GM18498 (cell line): ENCODE data around the gene MIB2.
"Not testable (repeated sequence)": the region's sequence is repeated elsewhere in the genome, so short reads cannot be mapped to it uniquely, and the experiment has no call there.

Experiments used
- ATAC-seq: cut with Tn5 transposase; IDR thresholded peaks from one replicate; pipeline ENCODE4 v1.9.1; 2021; ENCODE audit warnings: mild to moderate bottlenecking, moderate library complexity; ENCODE audit not compliant: unreplicated experiment

The MIB2 gene

DNA sequence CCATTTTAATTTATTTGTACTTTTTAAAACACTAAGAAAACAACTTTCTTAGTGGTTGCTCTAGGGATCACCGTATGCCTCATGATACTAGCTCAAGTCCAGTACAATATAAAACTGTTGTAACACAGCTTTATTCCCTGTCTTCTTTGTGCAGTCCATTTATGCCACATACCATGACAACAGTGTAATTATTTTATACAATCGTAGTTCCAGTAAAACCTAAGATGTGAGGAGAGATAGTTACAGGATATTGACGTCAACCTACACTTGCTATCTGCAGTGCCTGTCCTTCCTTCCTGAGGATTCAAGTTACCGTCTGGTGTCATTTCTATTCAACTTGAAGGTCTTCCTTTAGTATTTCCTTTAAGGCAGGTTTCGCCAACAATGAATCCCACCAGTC is 31.0 kb downstream of the MIB2 start:
- ATAC-seq = not testable (repeated sequence)

- ATAC-seq = not testable (repeated sequence)
Observed at GRCh38 chr1:1647567-1648241, 32.4 kb downstream of the MIB2 start.

- not testable (repeated sequence) for ATAC-seq
Observed at GRCh38 chr1:1648265-1648664, 33.0 kb downstream of the MIB2 start.

GRCh38 chr1:1658583-1659549 is 43.6 kb downstream of the MIB2 start, which contains the start of gene CDK11B:
CDK11B (minus strand) TSS chr1:1659004; CDS start chr1:1657485, 1,519 bp downstream.
- peak; percentile 86 for ATAC-seq

DNA sequence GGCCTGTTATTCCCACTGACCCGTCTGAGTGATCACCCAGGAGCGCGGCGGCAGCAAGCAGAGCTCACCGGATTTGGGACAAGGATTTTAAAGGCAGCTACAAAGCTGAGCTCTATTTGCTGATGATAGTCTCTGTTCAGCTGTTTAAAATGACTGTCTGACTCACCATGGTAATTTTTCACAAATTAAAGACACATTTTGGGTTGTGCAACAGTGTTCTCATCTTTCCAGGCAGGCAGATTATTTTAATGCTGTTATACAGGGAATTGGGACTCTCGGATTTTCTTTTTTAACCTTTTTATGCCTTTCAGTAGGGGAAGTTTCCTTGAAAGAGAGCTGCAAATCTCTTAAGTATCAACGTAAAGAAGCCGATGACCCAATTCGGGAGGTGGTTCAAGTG is 47.1 kb downstream of the MIB2 start:
- not testable (repeated sequence) for ATAC-seq

- not testable (repeated sequence) for ATAC-seq
Observed at GRCh38 chr1:1662830-1663560, 47.7 kb downstream of the MIB2 start.

DNA sequence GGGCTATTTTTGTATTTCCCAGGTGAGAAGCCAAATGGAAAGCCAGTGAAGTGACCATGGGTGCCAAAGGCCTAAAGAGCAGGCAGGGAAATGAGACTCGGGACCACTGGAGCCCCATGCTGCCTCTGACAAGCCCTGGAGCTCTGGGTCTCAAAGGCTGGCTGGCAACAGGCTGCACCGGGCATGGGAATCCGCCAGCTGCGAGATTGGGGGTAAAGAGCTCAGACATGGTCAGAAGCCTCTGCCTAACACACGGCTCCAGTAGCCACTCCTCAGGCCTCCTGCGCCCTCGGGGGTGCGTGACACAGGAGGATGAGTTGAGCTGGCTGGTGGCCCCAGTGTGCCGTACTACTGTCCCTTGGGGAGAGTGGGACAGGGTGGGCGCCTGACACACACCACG is 49.0 kb downstream of the MIB2 start:
- not testable (repeated sequence) for ATAC-seq

GRCh38 chr1:1664941-1665814 is 49.9 kb downstream of the MIB2 start:
- no peak for ATAC-seq

GRCh38 chr1:1665815-1666251 is 50.5 kb downstream of the MIB2 start:
- ATAC-seq = no peak

GRCh38 chr1:1666526-1666925 is 51.2 kb downstream of the MIB2 start:
- ATAC-seq = no peak

DNA sequence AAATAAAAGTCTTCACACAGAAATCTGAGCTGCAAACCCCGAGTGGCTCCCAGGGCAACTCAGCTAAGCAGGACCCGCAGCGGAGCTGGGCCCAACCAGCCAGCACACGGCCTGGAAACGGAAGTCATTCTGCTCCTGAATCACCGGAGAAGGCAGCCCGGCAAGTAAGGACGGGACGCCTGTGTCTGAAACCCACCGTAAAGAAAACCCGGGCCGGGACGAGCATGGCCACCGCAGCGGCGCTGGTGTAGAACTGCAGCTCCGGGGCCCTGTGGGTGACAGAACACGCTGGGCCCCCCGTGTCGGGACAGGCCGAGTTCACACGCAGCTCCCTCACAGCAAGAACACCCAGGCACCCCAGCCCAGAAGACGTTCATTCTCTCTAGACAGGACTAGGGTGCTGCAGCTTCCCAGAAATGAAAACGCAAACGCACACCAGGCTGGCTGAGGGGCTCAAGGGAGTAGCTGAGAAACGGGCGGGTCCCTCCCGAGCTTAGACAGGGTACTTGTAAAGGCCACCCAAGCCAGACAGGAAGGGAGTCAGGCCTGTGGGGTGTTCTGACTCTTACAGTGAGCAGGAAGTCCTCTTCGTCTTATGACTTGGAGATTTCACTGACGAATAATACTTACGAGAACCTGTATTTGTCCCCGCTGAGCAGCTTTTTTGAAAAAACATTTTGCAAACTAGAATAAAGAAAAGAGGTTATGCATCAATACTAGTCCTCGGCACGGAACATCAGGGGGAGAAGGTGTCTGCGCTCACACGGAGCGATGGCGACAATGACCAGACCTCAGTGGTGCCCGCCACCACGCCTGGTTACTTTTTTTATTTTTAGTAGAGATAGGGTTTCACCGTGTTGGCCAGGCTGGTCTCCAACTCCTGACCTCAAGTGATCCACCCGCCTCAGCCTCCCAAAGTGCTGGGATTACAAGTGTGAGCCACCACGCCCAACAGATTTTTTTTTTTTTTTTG is 54.5 kb downstream of the MIB2 start:
- no peak for ATAC-seq

DNA sequence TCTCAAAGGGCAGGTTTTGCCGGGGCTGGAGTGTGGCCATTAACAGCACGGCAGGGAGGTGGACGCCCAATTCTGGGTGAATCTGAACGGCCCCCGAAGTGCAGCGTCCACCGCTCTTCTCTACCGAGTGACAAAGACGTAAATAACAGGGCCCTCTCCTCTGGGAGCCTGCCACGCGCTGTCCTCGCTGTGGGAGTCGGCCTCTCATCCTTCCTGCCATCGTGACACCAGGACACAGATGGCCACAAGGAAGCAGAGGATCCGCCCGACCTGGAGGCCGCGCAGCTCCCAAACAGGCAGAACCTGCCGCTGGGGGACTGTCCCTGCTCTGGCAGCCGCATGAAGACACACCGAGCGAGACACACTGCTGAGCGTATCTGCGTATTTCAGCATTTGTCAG is 55.6 kb downstream of the MIB2 start:
- no peak for ATAC-seq

DNA sequence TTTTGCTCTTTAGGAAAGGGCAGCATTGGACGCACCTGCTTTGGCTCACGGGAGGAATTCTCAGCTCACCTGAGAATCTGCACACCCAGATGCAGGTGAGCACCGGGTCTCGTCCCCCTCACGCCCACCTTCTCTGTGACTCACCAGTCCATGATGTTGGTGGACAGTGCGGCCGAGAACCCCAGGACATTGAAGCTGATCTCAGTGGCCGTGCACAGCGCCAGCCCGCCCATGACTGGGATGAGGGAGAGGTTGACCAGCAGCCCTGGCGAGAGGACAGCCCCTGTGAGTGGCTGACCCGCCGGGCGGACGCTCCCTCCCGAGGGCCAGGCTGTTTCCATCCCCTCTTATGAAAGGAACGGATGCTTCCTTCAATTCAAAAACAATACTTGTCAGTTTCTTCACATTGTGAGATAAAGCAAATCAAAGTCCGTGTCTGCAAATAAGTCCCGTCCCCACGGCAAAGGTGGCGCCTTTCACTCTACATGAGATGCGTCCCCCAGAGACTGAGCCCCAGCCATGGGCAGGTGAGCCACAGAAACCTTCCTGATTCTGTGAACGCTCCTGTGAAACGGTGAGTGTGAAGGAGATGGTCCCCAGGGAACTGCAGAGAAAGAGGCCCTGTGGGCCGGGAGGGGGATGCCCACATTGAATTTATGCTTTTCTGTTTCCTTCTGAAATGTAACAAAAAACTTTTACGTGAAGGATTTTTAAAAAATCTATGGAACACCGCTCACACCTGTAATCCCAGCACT is 56.2 kb downstream of the MIB2 start:
- no peak for ATAC-seq

GRCh38 chr1:1672181-1672965 is 57.1 kb downstream of the MIB2 start:
- no peak for ATAC-seq

DNA sequence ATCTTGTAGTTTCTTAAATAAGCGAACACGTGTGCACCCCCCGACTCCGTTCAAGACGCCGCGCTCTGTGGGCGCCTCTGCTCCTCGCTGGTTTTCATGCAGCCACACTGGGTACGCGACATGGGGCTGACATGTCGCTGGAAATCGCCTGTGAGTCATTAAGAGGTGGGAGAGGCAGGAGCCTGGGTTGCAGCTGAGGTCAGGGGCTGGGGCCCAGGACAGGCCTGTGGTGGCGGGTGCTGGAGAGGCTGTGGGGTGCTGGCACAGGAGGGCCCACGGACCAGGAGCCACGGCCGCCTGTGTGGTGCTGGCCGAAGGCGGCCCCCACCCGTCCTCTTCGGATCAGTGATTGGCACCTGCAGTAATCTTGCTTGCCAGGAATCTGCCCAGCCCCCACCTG is 59.5 kb downstream of the MIB2 start:
- ATAC-seq = not testable (repeated sequence)

DNA sequence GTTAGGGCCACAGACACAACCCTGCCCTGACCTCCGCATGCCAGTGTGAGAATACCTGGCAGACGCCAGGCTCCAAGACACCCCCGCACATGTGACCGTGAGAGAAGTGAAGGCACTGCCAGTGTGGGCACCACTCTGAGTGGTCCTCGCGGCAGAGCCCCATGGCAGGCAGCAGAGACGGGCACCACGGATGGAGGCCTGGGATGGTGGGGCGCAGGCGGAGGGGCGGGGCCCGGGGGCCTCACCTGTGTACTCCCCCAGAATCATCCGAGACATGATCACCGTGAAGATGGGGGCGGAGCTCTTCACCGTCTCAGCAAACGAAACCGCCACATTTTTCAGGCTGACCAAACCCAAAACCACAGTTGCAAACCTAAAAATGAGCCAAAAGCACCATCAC is 59.9 kb downstream of the MIB2 start:
- not testable (repeated sequence) for ATAC-seq

- ATAC-seq = not testable (repeated sequence)
Observed at GRCh38 chr1:1676087-1676486, 60.8 kb downstream of the MIB2 start.
